B cell (primary cell): ENCODE data around the gene TMEM131L.

Experiments used
- CTCF ChIP-seq: fragments of 200-600 bp; IDR thresholded peaks from one replicate; pipeline ENCODE4 v1.8.0; 2022; ENCODE audit warnings: antibody characterized with exemption, mild to moderate bottlenecking
- EZH2 ChIP-seq: IDR thresholded peaks from 2 replicates; pipeline ENCODE4 v1.6.1; 2012; ENCODE audit warnings: borderline replicate concordance, low read depth, mild to moderate bottlenecking, moderate library complexity, low read length; ENCODE audit not compliant: insufficient read depth, poor library complexity, severe bottlenecking

GRCh38 chr4:153603258-153603657 lies 137.1 kb downstream of the TMEM131L start:
- TF ChIP-seq CTCF (no peak), EZH2 (no peak)
